ENCODE measurements around the gene RIMKLA. TPM values are rescaled to one million over a fixed set of nuclear protein-coding genes. Genes with fewer than 3 reads are reported as not detected.

The RIMKLA gene
- total and polyA plus RNA-seq, 2 donors (not counting 1 experiment from before 2014, with no cell fraction given) = 0.01 TPM; not detected in 1

GRCh38 chr1:42462828-42463763 lies 82.5 kb downstream of the RIMKLA start, which contains the start of gene CCDC30:
TSS of gene CCDC30 (plus strand) at chr1:42463286. CDS start at chr1:42480552, 17,266 bp downstream.
- intact Hi-C loops (cut with micrococcal nuclease) = loop anchor here (1.0 kb wide), 3 partner anchors 8 to 219 kb away; partner anchors contain the start of genes FOXJ3 and YBX1
- H3K4me2 ChIP-seq (replicated peaks; ENCODE audit: low read depth, low read length, poor library complexity, severe bottlenecking) = peak within 1 kb of the TSS; percentile 86

More at GRCh38 chr1:42462828-42463763, 82.5 kb downstream of the RIMKLA start, which contains the start of gene CCDC30:
- H3K79me2 ChIP-seq (ENCODE audit: control insufficient read depth, insufficient read depth, low read length) = peaks cover 5% of the 10 kb centered on the region
- peak within 1 kb of the TSS; percentile 70 to 84 for H3K27ac ChIP-seq (ENCODE audit: low read length in 2 of 2)
- peaks cover 15 to 18% of the 10 kb centered on the region in 2 donors for H3K4me1 ChIP-seq (ENCODE audit: control insufficient read depth in 2 of 2, insufficient read depth in 2 of 2, low read length in 2 of 2)
- ATAC-seq (ENCODE audit: low read depth) = peak; percentile 99
- peak; percentile 99 for DNase-seq
- peak within 1 kb of the TSS; percentile 73 for H3K4me3 Mint-ChIP-seq
- H3K4me3 ChIP-seq (ENCODE audit: control extremely low read depth in 1 of 5, extremely low read depth in 1 of 5, insufficient read depth in 1 of 5, low read depth in 2 of 5, low read length in 4 of 5) = peak within 1 kb of the TSS; percentile 19 to 71 (median 65)
- ChIA-PET CTCF (interaction anchor here (1.3 to 1.6 kb wide), 2 partner anchors 428 to 611 kb away, joined by 3 to 4 read pairs; no protein-coding TSS in a partner anchor), POLR2A (interaction anchor here (0.5 to 1.2 kb wide), 2 partner anchors 9 to 304 kb away, joined by 3 to 4 read pairs; partner anchors contain the start of genes C1orf50 and P3H1)
- H3K4me1 Mint-ChIP-seq = peaks cover 40% of the 10 kb centered on the region
- peak within 1 kb of the TSS; percentile 70 for H3K9ac ChIP-seq (ENCODE audit: low read length)
- no peaks in the 10 kb centered on the region for H3K9me3 ChIP-seq (ENCODE audit: control extremely low read depth in 1 of 3, control insufficient read depth in 2 of 3, insufficient read depth in 1 of 3, low read length in 2 of 3)
- no peak for TF ChIP-seq CTCF (IDR thresholded peaks at IDR 0.05)
- no peak for TF ChIP-seq EZH2 (IDR thresholded peaks at IDR 0.05; ENCODE audit: borderline replicate concordance, insufficient read depth, low read depth, low read length, poor library complexity, severe bottlenecking)
- no peaks in the 10 kb centered on the region for H3K27me3 Mint-ChIP-seq
- H3K27ac Mint-ChIP-seq = peak within 1 kb of the TSS; percentile 93
- no peaks in the 10 kb centered on the region for H3K27me3 ChIP-seq (replicated peaks in 1 of 4; ENCODE audit: control extremely low read depth in 1 of 4, control insufficient read depth in 3 of 4, insufficient read depth in 4 of 4, low read length in 3 of 4)
- no peaks in the 10 kb centered on the region for H3K9me3 Mint-ChIP-seq (ENCODE audit: insufficient read depth)
- WGBS (ENCODE audit: insufficient coverage) = 2% methylated on average over 57 of the region's 59 CpGs
- H4K20me1 ChIP-seq (ENCODE audit: control insufficient read depth, insufficient read depth, low read length, poor library complexity, severe bottlenecking) = no peaks in the 10 kb centered on the region
- peaks cover 0 to 29% of the 10 kb centered on the region in 2 experiments for H3K36me3 ChIP-seq (replicated peaks in 1 of 2; ENCODE audit: control extremely low read depth in 1 of 2, control insufficient read depth in 1 of 2, extremely low read depth in 1 of 2, insufficient read depth in 2 of 2, low read length in 1 of 2)
- H2AFZ ChIP-seq (ENCODE audit: insufficient read depth, low read depth, low read length, poor library complexity, severe bottlenecking) = peak within 1 kb of the TSS; percentile 66
